Stimulated activated CD4-positive, alpha-beta T cell treated with anti-CD3 and anti-CD28 coated beads, Interleukin-4, amount 100 ng/mL, for 24 hours (primary cell): ENCODE results near the gene FAM43A.

Experiments used
- DNase-seq: peaks from one replicate; pipeline ENCODE4 v3.0.0-alpha.2; 2020

Gene FAM43A

GRCh38 chr3:194713299-194714136 is 27.8 kb downstream of the FAM43A start:
- no peak for DNase-seq

DNA sequence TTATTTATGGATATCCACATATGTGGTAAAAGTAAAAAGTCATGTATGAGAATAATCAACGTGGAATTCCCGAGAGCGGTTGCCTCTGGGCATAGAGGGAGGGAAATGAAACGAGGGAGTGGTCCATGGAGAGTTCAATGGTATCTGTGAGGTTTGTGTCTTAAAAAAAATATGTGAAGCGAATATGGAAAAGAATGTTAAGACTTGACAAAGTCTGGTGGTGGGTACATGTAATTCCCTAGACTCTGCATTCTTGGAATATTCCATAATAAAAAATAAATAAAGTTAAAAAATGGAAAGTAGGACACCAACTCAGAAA is 28.4 kb downstream of the FAM43A start:
- no peak for DNase-seq

- DNase-seq = no peak
These were observed 28.9 kb downstream of the FAM43A start for GRCh38 chr3:194714564-194714963.

GRCh38 chr3:194715022-194715800 is 29.5 kb downstream of the FAM43A start:
- no peak for DNase-seq

GRCh38 chr3:194718079-194718478 is 32.4 kb downstream of the FAM43A start:
- no peak for DNase-seq

DNA sequence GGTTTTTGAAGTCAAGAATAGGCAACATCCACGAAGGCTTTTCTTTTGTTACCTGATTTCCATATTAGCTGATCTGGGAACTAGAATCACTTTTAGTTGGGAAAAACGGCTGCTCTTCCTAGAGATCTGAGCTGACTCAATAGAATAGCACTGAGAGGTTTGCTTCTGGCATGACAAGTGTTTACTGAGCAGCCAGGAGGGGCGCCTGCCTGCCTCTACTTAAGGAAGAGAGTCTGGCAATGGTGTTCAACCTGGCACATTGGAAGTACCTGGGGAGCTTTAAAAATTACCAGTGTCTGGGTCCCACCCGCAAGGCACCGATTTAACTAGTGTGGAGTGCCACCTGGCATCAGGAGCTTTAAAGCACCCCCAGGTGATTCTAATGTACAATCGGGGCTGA is 34.4 kb downstream of the FAM43A start:
- no peak for DNase-seq

- DNase-seq = no peak
These were observed 38.3 kb downstream of the FAM43A start for GRCh38 chr3:194723846-194724618.

DNA sequence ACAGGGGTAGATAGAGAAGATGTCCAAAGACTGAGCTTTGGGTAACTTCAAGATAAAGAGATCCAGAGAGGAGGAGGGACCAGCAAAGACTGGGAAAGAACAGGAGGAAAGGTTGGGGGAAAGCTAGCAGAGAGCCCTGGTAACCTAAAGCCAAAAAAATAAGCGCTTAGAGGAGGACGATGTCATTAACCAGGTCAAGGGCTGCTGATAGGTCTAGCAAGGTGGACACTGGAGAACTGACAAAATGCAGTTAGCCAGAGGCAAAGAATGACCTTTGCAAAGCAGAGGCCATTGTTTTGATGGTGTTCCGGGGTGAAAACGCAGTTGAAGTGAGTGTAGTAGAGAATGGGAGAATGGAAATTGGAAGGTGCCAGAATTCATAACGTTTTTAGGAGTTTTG is 39.7 kb downstream of the FAM43A start:
- no peak for DNase-seq

DNA sequence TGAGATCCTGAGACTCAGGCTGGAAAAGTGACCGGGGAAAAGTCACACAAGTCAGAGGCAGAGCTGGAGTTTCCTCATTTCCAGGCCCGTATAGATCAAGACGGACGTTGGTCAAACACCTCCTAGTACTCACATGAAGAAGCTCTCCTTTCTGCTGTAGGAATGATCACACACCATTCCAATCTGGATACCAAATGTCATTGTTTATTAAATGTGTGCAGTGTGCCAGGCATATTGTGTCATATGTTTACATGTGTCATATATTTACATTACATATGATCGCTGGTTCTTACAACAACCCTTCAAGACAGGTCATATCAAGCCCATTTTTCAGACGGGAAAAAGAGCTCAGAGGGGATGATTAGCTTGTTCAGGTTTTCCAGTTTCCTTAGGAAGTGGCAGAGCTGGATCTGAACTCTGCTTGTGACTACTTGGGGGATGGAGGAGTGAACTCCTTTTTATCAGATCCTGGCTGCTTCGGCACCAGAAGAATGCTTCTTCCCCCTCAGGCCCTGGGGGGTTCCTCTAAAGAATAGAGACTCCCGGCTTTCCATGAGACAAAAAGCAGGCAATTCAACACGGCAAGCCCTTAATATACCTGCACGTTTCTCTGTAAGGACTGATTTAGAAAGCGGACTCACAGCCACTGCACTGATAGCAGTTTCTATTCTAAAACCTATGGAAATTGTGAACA is 41.9 kb downstream of the FAM43A start:
- no peak for DNase-seq

- DNase-seq = no peak
These were observed 43.3 kb downstream of the FAM43A start for GRCh38 chr3:194728986-194729385.

DNA sequence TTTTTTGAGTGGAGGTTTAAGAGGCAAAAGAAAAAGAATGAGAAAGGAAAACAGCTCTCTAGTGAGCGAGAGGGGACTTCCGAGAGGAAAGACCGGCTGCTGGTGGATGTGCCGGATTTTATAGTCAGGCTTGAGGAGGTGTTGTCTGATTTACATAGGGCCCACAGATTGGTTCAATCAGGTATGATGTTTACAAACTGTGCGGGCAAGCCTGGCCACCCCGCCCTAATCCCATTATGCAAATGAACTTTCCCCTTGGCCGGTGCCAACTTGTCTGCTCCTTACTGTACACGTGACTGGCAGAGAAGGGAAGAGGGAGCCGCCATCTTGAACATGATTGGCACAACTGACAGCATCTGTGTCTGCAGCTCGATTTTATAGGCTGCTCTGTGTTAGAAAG is 44.7 kb downstream of the FAM43A start:
- DNase-seq = no peak

DNA sequence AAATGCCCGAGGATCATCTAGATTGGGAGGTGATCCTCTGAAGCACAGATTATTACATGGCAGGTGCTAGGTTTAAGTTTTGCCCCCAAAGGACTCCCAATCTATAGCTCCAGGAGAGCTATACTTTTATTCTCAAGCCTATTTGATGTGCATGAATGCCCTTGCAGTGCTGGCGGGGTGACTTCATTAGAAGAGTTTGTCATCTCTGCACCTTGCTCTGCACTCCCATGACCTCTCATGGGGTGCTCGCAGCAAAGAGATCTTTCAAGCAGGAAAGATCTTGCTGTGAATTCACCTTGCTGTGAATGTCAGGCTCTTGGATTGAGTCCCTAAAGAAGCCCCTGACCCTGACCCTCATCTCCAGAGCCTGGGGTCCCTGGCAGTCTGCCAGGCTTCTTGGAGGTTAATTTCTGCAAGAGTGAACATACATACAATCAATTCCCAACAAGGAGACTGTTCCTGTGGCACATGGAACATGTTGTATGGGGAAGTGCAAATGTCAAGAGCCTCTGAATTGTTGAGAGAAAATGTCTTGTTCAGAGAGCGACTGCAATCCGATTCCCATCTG is 45.9 kb downstream of the FAM43A start:
- no peak for DNase-seq

GRCh38 chr3:194732617-194733016 is 46.9 kb downstream of the FAM43A start:
- DNase-seq = no peak

DNA sequence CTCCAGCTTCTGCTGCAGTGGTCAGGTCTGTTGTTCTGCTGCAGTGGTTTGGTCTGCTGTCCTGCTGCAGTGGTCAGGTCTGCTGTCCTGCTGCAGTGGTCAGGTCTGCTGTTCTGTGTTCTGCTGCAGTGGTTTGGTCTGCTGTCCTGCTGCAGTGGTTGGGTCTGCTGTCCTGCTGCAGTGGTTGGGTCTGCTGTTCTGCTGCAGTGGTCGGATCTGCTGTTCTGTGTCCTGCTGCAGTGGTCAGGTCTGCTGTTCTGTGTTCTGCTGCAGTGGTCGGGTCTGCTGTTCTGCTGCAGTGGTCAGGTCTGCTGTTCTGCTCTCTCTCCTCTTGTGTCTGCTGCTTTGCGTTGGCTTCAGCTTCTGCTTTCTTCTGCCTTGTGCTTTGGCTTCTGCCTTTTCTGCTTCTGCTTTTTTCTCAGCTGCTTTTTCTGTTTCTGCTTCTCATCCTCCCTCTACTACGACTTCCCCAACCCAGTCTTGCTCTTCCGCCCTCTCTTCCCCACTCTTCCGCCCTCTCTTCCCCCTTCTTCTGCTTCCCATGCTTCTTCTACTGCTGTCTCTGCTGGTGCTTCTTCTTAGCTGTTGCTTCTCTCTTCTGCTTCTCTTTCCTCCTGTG is 50.7 kb downstream of the FAM43A start:
- no peak for DNase-seq

- DNase-seq = no peak
These were observed 51.4 kb downstream of the FAM43A start for GRCh38 chr3:194736896-194737600.
